B cell (primary cell): ENCODE measurements around the gene PRRC2C.

ENCODE experiments used
- CTCF ChIP-seq: fragments of 200-600 bp; IDR thresholded peaks from one replicate; pipeline ENCODE4 v1.8.0; 2022; ENCODE audit warnings: antibody characterized with exemption, mild to moderate bottlenecking
- EZH2 ChIP-seq: IDR thresholded peaks from 2 replicates; pipeline ENCODE4 v1.6.1; 2012; ENCODE audit warnings: borderline replicate concordance, low read depth, mild to moderate bottlenecking, moderate library complexity, low read length; ENCODE audit not compliant: insufficient read depth, poor library complexity, severe bottlenecking

GRCh38 chr1:171622152-171622462, 136.8 kb downstream of the PRRC2C start, which contains the start of gene MYOCOS:
- TF ChIP-seq CTCF (no peak), EZH2 (no peak)
